ENCODE measurements around the gene TMEM215.

DNA sequence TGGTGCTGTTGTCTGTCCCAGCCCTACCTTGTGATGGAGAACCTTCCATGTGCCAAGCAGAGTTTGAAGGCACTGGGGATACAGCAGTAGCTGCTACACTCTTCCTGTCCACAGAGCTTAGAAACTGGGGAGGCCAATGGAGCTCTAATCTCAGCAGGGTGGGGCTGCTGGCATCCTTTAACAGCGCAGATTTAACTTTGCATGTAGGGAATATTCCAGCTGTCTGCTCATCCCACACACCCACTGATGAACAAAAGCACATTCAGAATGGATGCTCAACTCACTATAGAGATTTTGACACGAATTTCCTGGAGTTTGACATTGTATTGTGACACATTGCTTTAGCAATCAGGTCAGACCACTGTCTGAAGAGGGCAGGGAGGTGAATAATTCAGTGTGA, 49.0 kb downstream of the TMEM215 start:
- TF ChIP-seq, protein P1, sequence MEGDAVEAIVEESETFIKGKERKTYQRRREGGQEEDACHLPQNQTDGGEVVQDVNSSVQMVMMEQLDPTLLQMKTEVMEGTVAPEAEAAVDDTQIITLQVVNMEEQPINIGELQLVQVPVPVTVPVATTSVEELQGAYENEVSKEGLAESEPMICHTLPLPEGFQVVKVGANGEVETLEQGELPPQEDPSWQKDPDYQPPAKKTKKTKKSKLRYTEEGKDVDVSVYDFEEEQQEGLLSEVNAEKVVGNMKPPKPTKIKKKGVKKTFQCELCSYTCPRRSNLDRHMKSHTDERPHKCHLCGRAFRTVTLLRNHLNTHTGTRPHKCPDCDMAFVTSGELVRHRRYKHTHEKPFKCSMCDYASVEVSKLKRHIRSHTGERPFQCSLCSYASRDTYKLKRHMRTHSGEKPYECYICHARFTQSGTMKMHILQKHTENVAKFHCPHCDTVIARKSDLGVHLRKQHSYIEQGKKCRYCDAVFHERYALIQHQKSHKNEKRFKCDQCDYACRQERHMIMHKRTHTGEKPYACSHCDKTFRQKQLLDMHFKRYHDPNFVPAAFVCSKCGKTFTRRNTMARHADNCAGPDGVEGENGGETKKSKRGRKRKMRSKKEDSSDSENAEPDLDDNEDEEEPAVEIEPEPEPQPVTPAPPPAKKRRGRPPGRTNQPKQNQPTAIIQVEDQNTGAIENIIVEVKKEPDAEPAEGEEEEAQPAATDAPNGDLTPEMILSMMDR (IDR thresholded peaks at IDR 0.05; ENCODE audit: control extremely low read depth in 1 of 3, insufficient read depth in 1 of 3, low read depth in 1 of 3, low read length in 3 of 3) = no peak
- TF ChIP-seq POLR2A (IDR thresholded peaks at IDR 0.05; ENCODE audit: control extremely low read depth in 1 of 2, low read depth in 2 of 2, low read length in 2 of 2) (no peak), YY1 (IDR thresholded peaks at IDR 0.05; ENCODE audit: low read depth, low read length) (no peak), POU5F1 (IDR thresholded peaks at IDR 0.05; ENCODE audit: low read depth, low read length) (no peak), EGR1 (IDR thresholded peaks at IDR 0.05; ENCODE audit: borderline replicate concordance, low read depth, low read length) (no peak), SIX5 (IDR thresholded peaks at IDR 0.05; ENCODE audit: low read depth, low read length) (no peak), SUZ12 (IDR thresholded peaks at IDR 0.05; ENCODE audit: low read length) (no peak), EP300 (IDR thresholded peaks at IDR 0.05; ENCODE audit: borderline replicate concordance in 1 of 2, low read depth in 2 of 2, low read length in 2 of 2) (no peak)

Data from H1 (cell line).